HEK293T (cell line): ENCODE measurements around the gene IKZF1.

Experiments
- CTCF ChIA-PET: fragments of 350-600 bp; formaldehyde crosslinking; extraction: SDS; loops from one replicate; lab custom pipeline; 2021; ENCODE audit warnings: antibody characterized with exemption, inconsistent platforms; lab: Yijun Ruan, JAX
- POLR2A ChIA-PET: fragments of 350-600 bp; formaldehyde crosslinking; extraction: SDS; loops from one replicate; lab custom pipeline; 2020; ENCODE audit warnings: antibody characterized with exemption, inconsistent platforms; lab: Yijun Ruan, JAX
- DNase-seq: peaks from one replicate; pipeline ENCODE4 v3.0.0; 2012; ENCODE audit warnings: mixed read lengths; ENCODE audit errors: extremely low spot score
- ARNT ChIP-seq: fragments of 450-650 bp; IDR thresholded peaks from 2 replicates; pipeline ENCODE4 v1.6.1; 2017; ENCODE audit warnings: mild to moderate bottlenecking
- BHLHE40 ChIP-seq: fragments of 450-650 bp; IDR thresholded peaks from 2 replicates; pipeline ENCODE4 v1.6.1; 2016; ENCODE audit warnings: mild to moderate bottlenecking, moderate library complexity, borderline replicate concordance
- CTBP1 ChIP-seq: fragments of 450-650 bp; IDR thresholded peaks from 2 replicates; pipeline ENCODE4 v1.6.1; 2016; ENCODE audit warnings: borderline replicate concordance
- ELF4 ChIP-seq: fragments of 450-650 bp; IDR thresholded peaks from 2 replicates; pipeline ENCODE4 v1.6.1; 2017; ENCODE audit warnings: antibody characterized with exemption
- FOXA1 ChIP-seq: fragments of 450-650 bp; IDR thresholded peaks from 2 replicates; pipeline ENCODE4 v1.6.1; 2016; ENCODE audit warnings: mild to moderate bottlenecking
- FOXK2 ChIP-seq: fragments of 450-650 bp; IDR thresholded peaks from 2 replicates; pipeline ENCODE4 v1.6.1; 2016; ENCODE audit warnings: mild to moderate bottlenecking
- FOXM1 ChIP-seq: fragments of 450-650 bp; IDR thresholded peaks from 2 replicates; pipeline ENCODE4 v1.6.1; 2017; ENCODE audit warnings: mild to moderate bottlenecking, borderline replicate concordance
- HDGF ChIP-seq: fragments of 450-650 bp; IDR thresholded peaks from 2 replicates; pipeline ENCODE4 v1.6.1; 2017; ENCODE audit warnings: antibody characterized with exemption, borderline replicate concordance
- L3MBTL2 ChIP-seq: fragments of 450-650 bp; conservative IDR thresholded peaks from 2 replicates; pipeline ENCODE4 v1.6.1; 2016; ENCODE audit warnings: mild to moderate bottlenecking
- LEF1 ChIP-seq: fragments of 450-650 bp; IDR thresholded peaks from 2 replicates; pipeline ENCODE4 v1.6.1; 2017; ENCODE audit warnings: mild to moderate bottlenecking, borderline replicate concordance
- NFRKB ChIP-seq: fragments of 450-650 bp; IDR thresholded peaks from 2 replicates; pipeline ENCODE4 v1.6.1; 2016; ENCODE audit warnings: mild to moderate bottlenecking, moderate library complexity
- SP1 ChIP-seq: fragments of 450-650 bp; IDR thresholded peaks from 2 replicates; pipeline ENCODE4 v1.6.1; 2017
- SUZ12 ChIP-seq: fragments of 450-650 bp; IDR thresholded peaks from 2 replicates; pipeline ENCODE4 v1.6.1; 2016; ENCODE audit warnings: mild to moderate bottlenecking
- TARDBP ChIP-seq: fragments of 450-650 bp; IDR thresholded peaks from 2 replicates; pipeline ENCODE4 v1.6.1; 2016
- ZNF384 ChIP-seq: fragments of 450-650 bp; IDR thresholded peaks from 2 replicates; pipeline ENCODE4 v1.6.1; 2016
- TF ChIP-seq, protein P1 (sequence below): fragments of 450-650 bp; IDR thresholded peaks from 2 replicates; pipeline ENCODE4 v1.6.1; 2016

The IKZF1 gene

DNA sequence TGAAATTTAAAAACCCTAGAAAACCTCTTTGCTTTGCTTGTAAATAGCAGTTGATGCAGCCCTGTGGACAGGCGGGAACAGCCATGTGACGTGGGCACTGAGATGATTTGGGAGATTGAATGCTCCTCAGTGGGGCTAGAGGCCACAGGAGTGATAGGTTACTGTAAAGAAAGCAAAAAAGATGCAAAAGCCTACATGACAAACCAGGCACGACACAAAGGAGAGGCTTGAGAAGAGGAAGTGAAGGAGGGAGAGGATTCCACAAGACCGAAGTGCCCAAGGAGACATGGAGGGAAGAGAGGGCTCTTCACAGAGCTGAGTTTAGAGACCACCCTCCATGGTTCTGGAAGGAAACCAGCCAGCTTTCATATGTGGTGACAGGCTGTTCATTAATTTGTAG lies 25.7 kb downstream of the IKZF1 start:
- DNase-seq: no peak
- POLR2A ChIA-PET: no interaction called here
- CTCF ChIA-PET: no interaction called here
- TF ChIP-seq CTBP1: no peak
- no peak for TF ChIP-seq FOXK2
- no peak for TF ChIP-seq BHLHE40
- no peak for TF ChIP-seq ELF4
- no peak for TF ChIP-seq L3MBTL2
- no peak for TF ChIP-seq SUZ12
- no peak for TF ChIP-seq FOXM1
- no peak for TF ChIP-seq HDGF
- TF ChIP-seq SP1: no peak
- no peak for TF ChIP-seq NFRKB
- no peak for TF ChIP-seq LEF1
- TF ChIP-seq ARNT: no peak
- TF ChIP-seq ZNF384: no peak
- no peak for TF ChIP-seq FOXA1

DNA sequence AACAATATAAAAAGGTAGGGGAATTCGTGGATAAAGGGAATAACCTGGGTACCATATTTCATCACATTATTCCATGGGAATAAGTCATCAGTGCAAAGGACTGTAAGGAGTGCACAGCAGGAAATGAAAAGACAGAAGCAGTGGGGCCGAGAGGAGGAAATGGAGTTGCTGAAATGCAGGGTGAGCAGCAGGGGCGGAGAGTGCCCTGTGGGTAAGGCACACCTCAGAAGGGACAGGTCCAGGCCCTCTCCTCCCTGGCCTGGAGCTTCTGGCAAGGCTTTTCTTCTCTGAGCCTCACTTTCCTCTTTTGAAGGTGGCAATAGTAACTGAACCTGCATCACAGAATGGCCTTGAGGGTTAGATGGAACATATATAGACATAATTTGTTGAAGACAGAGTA lies 26.2 kb downstream of the IKZF1 start:
- no peak for DNase-seq
- TF ChIP-seq FOXA1: no peak
- no peak for TF ChIP-seq LEF1
- TF ChIP-seq NFRKB: no peak
- TF ChIP-seq FOXK2: no peak
- ChIA-PET CTCF (no interaction called here), POLR2A (no interaction called here)

DNA sequence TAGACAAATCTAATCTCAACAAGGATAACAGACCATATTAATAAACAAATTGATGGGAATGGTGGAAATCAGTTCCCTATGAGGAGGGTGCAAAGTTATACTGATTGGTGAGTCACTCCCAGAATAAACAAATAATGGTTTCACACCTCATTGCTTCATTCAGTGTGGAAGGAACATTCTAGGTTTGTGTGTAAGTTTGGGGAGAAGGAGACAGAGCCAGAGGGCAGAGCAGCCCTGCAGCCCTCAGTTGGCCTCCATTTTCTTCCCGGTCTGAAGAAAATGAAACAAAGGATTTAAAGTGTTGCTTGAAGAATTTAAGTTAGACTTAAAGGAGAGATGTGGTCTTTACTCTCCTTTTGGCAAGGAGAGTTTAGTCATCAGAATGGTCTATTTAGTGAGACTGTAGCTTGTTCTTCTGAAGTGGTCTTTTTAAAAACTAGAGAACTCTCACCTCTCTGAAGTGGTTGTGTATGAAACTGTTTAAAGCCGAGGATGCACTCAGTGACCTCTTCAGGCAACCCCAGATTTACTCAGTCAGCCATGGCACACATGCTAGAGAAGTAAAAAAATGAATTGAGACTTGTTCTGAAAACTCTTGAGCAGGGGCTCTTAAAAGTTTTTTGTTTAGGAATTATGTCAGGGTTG lies 27.2 kb downstream of the IKZF1 start:
- no peak for DNase-seq
- POLR2A ChIA-PET: no interaction called here
- TF ChIP-seq FOXK2 (no peak), BHLHE40 (no peak), SP1 (no peak), ZNF384 (no peak), SUZ12 (no peak)
- CTCF ChIA-PET: no interaction called here

DNA sequence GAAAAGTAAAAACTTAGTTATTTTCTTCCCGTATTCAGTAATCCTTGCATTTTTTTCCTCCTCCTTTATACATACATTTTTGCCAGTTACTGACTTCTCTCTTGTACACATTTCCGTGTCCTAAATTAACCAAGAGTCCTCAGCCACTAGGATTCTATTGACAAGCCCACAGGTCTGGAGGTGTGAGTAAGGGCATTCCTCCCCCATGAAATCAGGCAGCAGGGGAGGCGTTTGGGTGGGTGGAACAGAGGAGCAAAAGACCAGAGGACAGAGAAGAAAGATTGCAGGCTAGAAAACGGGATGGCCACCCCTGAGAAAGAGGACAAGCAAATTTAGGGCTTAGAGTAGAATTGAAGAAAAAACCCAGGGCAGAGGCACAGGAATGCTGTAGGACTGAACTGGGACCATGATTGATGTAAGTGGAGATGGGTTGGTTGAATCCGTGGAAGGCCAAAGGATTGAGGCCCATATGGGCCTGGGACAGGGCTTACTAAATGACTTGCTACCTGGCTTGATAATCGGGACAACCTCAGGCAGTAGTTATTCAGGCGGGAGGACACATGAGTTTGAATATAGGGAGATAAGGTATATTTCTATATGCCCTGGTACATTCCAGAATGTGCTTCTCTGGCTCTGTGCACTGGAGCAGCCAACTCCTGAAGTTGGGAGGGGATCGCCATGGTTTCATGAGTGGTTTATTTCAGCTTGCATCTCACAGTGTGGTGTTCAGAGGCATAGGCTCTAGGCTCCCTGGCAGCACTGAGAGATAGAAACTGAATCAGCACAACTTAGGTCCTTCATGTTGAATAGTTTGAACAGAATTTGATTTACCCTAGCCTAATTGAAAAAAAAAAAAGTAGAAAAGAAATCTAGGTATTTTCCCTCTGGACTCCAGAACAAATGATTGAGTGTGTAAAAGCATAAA lies 28.0 kb downstream of the IKZF1 start:
- CTCF ChIA-PET: no interaction called here
- POLR2A ChIA-PET: no interaction called here
- DNase-seq: no peak
- no peak for TF ChIP-seq LEF1
- TF ChIP-seq, protein P1, sequence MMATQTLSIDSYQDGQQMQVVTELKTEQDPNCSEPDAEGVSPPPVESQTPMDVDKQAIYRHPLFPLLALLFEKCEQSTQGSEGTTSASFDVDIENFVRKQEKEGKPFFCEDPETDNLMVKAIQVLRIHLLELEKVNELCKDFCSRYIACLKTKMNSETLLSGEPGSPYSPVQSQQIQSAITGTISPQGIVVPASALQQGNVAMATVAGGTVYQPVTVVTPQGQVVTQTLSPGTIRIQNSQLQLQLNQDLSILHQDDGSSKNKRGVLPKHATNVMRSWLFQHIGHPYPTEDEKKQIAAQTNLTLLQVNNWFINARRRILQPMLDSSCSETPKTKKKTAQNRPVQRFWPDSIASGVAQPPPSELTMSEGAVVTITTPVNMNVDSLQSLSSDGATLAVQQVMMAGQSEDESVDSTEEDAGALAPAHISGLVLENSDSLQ: no peak
- no peak for TF ChIP-seq TARDBP
- no peak for TF ChIP-seq FOXA1
- TF ChIP-seq SUZ12: no peak
- no peak for TF ChIP-seq HDGF
- no peak for TF ChIP-seq ZNF384
- TF ChIP-seq BHLHE40: no peak
- no peak for TF ChIP-seq FOXM1
- TF ChIP-seq ELF4: no peak
- no peak for TF ChIP-seq L3MBTL2
- TF ChIP-seq ARNT: no peak
- no peak for TF ChIP-seq SP1
- no peak for TF ChIP-seq FOXK2
- no peak for TF ChIP-seq NFRKB
- no peak for TF ChIP-seq CTBP1

DNA sequence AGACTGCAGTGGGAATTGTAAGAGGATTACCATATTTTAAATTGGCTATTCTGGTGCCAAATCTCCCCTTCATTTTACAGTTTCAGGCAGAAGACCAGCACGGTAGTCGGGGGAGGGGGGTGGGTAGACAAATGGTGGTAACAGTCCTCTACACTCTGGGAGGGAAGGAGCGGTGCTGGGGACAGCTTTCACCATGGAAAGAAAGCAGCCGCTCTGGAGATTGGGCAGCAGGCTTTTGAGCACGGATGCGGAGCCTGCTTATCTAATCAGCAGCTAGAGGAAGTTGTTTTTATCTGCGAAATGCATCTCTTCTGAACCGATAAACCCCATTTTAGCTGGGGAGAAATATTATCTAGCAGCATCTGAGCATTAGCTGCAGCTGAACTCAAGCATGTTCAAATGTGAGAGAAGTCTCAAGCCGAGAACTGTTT lies 28.7 kb downstream of the IKZF1 start:
- TF ChIP-seq ZNF384: no peak
- POLR2A ChIA-PET: no interaction called here
- CTCF ChIA-PET: interaction anchor here (0.6 kb wide), 1 partner anchor 82 kb away, joined by 4 read pairs; no protein-coding TSS in a partner anchor
- no peak for DNase-seq

DNA sequence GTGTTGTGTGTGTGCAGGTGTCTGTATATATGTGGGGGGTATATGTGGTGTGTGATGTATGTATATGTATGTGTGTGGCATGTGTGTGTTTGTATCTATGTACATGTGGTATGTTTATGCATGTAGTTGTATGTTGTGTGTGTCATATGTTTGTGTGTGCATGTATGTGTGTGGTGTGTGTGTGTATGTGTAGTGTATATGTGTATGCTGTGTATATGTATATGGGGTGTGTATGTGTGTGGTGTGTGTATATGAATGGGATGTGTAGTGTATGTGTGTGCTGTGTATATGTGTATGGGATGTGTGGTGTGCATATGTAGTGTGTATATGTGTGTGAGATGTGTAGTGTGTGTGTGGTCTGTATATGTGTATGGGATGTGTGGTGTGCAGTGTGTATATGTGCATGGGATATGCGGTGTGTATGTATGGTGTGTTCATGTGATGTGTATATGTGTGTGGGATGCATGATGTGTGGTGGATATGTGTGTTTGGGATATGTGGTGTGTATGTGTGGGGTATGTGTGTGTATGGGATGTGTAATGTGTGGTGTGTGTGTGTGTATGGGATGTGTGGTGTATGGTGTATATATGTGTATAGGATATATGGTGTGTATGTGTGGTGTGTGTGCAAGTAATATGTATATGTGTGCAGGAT lies 30.0 kb downstream of the IKZF1 start:
- no peak for TF ChIP-seq FOXM1
- TF ChIP-seq FOXA1: no peak
- CTCF ChIA-PET: no interaction called here
- no peak for DNase-seq
- POLR2A ChIA-PET: no interaction called here

DNA sequence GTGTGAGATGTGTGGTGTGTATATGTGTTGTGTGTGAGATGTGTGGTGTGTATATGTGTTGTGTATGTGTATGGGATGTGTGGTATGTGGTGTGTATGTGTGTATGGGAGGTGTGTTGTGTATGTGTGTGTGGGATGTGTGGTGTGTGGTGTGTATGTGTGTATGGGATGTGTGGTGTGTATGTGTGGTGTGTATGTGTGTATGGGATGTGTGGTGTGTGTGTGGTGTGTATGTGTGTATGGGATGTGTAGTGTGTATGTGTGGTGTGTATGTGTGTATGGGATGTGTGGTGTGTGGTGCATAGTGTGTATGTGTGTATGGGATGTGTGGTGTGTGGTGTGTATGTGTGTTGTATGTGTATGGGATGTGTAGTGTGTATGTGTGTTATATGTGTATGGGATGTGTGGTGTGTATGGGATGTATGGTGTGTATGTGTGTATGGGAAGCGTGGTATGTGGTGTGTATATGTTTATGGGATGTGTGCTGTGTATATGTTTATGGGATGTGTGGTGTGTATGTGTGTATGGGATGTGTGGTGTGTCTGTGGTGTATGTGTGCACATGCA lies 30.8 kb downstream of the IKZF1 start:
- no peak for DNase-seq
- TF ChIP-seq L3MBTL2: no peak
- TF ChIP-seq, protein P1: no peak
- no peak for TF ChIP-seq FOXM1
- TF ChIP-seq SP1: no peak
- no peak for TF ChIP-seq TARDBP
- TF ChIP-seq ZNF384: no peak
- no peak for TF ChIP-seq FOXA1
- no peak for TF ChIP-seq FOXK2
- TF ChIP-seq BHLHE40: no peak
- no peak for TF ChIP-seq ELF4
- no peak for TF ChIP-seq NFRKB
- no peak for TF ChIP-seq CTBP1
- POLR2A ChIA-PET: no interaction called here
- CTCF ChIA-PET: no interaction called here
